ENCODE data around the gene AKAP12.

AKAP12 gene

GRCh38 chr6:151284548-151285017, 44.8 kb downstream of the AKAP12 start:
- DNase-seq: no peak

- DNase-seq: no peak
These were observed 45.4 kb downstream of the AKAP12 start for GRCh38 chr6:151285122-151285521.

- DNase-seq: no peak
These were observed 46.4 kb downstream of the AKAP12 start for GRCh38 chr6:151286214-151286613.

GRCh38 chr6:151288712-151289398, 49.1 kb downstream of the AKAP12 start:
- no peak for DNase-seq

GRCh38 chr6:151289399-151290007, 49.7 kb downstream of the AKAP12 start:
- DNase-seq: no peak

GRCh38 chr6:151290877-151291721, 51.3 kb downstream of the AKAP12 start:
- no peak for DNase-seq

GRCh38 chr6:151291722-151292059, 51.9 kb downstream of the AKAP12 start:
- DNase-seq: no peak

- DNase-seq: no peak
These were observed 53.4 kb downstream of the AKAP12 start for GRCh38 chr6:151292974-151293687.

- no peak for DNase-seq
These were observed 53.9 kb downstream of the AKAP12 start for GRCh38 chr6:151293688-151294016.

GRCh38 chr6:151294561-151295101, 54.9 kb downstream of the AKAP12 start:
- DNase-seq: no peak

- DNase-seq: no peak
These were observed 58.1 kb downstream of the AKAP12 start for GRCh38 chr6:151297886-151298285.

GRCh38 chr6:151299011-151299410, 59.2 kb downstream of the AKAP12 start:
- no peak for DNase-seq

GRCh38 chr6:151300267-151300991, 60.7 kb downstream of the AKAP12 start:
- no peak for DNase-seq

GRCh38 chr6:151301547-151301946, 61.8 kb downstream of the AKAP12 start:
- no peak for DNase-seq

- DNase-seq: no peak
These were observed 63.5 kb downstream of the AKAP12 start for GRCh38 chr6:151303231-151303630.

GRCh38 chr6:151306269-151306783, 66.6 kb downstream of the AKAP12 start:
- DNase-seq: no peak

GRCh38 chr6:151307501-151307900, 67.7 kb downstream of the AKAP12 start:
- DNase-seq: no peak

GRCh38 chr6:151309619-151310018, 69.9 kb downstream of the AKAP12 start:
- no peak for DNase-seq

GRCh38 chr6:151310279-151310678, 70.5 kb downstream of the AKAP12 start:
- no peak for DNase-seq

GRCh38 chr6:151310852-151311767, 71.3 kb downstream of the AKAP12 start:
- DNase-seq: no peak

- DNase-seq: peak; percentile 39 to 54
These were observed 73.3 kb downstream of the AKAP12 start for GRCh38 chr6:151313066-151313491.
